NOMO-1 treated with dmso at 0.1 percent for 144 hours (cell line): Measurements from ENCODE around the gene THADA.
"Not testable (repeated sequence)": the region's sequence is repeated elsewhere in the genome, so short reads cannot be mapped to it uniquely, and the experiment has no call there.

Experiments
- DNase-seq: peaks from one replicate; lab custom pipeline; 2025; ENCODE audit not compliant: unreplicated experiment; lab: John Stamatoyannopoulos, UW

The THADA gene

GRCh38 chr2:43605079-43605655 is 9.3 kb upstream of the THADA start:
- DNase-seq = no peak

- DNase-seq = no peak
These were observed 8.8 kb upstream of the THADA start for GRCh38 chr2:43604674-43605073.

DNA sequence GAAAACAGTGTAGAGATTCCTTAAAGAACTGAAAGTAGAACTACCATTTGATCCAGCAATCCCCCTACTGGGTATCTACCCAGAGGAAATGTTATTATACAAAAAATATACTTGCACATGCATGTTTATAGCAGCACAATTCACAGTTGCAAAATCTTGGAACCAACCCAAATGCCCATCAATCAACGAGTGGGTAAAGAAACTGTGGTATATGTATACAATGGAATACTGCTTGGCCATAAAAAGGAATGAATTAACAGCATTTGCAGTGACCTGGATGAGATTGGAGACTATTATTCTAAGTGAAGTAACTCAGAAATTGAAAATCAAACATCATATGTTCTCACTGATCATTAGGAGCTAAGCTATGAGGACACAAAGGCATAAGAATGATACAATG is 4.8 kb upstream of the THADA start:
- not testable (repeated sequence) for DNase-seq

GRCh38 chr2:43594875-43595274 is 963 bp downstream of the THADA start:
- no peak for DNase-seq

- DNase-seq = no peak
These were observed 2.6 kb downstream of the THADA start for GRCh38 chr2:43593254-43593653.

GRCh38 chr2:43592443-43592842 is 3.4 kb downstream of the THADA start:
- no peak for DNase-seq

DNA sequence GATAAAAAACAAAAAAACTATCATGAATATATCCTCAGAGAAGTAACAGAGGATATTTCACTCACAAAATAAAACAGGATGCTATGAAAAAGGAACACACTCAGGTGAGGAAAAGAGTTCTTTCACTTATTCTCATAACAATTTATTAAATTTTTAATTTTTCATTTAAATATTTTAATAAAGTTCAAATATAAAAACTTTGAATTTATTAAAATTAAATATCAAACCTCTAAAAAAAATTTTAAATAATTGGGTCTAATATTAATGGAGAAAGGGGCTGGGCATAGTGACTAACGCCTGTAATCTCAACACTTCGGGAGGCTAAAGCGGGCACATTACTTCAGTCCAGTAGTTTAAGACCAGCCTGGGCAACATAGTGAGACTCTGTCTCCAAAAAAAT is 10.1 kb downstream of the THADA start:
- DNase-seq = no peak

GRCh38 chr2:43579275-43579981 is 16.4 kb downstream of the THADA start:
- no peak for DNase-seq

DNA sequence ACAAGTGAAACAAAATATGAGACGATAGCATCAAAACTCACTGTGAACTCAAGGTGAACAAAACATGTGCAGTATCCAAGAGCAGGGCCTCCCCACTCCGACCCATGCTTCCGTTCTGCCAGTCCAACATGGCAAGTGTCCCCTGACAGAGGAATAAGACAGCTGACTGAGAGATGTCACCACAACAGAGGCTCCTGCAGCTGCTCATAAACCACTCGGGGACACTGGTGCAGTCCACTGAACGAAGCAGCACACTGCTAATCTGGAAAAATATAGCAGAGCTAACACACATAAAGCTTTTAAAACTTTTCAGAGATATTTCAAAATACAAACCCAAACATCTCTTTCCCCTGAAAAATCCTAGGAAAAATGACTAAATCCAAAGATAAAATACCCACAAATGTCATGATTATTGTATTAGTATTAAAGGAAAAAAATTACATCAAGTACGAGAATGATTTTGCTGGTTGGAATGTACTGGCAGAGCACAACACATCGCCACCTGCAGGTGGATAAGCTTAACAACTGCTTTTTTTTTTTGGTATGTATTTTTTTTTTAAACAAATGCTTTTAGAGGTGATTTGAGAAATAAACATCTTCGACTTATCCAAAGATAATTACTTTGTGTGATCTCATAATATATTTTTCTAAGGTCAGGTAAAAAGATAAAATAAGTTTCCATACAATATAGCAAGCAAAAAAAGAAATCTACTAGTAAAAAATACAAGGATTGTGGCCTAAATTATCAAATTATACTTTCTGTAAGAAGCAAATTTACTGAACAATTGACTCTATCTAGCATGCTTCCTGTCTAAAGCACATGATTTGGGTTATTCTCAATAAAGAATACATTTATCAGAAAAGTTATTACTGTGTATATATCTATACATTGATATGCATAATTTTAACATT is 18.6 kb downstream of the THADA start:
- DNase-seq = no peak

DNA sequence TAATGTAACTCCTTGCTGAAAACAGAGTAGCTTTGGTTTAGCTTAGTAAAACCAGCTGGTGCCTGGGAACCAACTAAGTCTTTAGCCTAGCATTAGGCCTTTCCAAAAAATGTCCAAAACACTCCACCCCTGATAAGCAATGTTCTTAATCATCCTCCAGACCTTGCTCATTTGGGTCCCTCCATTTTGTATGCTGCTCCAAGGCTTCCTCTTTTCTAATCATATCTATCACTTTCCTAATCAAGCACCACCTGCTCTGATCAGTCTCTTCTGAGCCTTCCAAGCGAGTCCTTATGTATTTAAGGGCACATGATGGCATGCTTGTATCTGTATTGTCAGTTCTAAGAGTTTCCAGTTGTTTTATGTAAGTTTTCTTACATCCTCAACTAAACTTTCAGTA is 23.6 kb downstream of the THADA start:
- DNase-seq = no peak

DNA sequence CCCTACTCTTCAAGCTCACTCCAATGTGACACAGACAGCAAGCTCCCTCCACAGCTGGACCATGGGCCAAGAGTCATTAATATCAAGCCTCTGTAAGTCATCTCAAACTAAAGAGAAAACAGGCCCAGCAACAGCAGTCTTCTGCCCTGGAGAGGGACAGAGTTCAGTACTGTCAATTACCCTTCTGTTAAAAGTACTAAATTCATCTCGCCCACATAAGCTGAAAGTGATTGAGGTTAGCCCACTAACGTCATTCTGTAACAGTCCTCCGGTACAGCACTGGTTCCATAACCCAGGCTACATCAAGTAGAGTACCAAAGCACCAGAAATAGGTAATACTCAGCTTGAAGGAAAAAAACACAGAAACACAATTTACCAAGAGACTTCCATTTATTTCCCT is 25.9 kb downstream of the THADA start:
- DNase-seq = no peak

- DNase-seq = no peak
These were observed 27.6 kb downstream of the THADA start for GRCh38 chr2:43568228-43568627.

DNA sequence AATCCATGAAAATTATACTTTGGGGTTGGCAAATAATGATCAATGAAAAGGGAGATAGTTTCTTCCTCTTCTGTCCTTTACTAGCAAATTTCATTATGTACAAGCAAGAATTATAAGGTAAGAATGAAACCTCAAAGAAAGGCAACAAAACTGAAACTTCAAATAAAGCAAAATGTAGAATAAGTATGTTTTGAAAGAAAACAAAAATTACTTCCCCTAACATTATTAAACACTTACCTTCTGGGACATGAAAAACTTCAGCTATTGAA is 29.4 kb downstream of the THADA start:
- no peak for DNase-seq

DNA sequence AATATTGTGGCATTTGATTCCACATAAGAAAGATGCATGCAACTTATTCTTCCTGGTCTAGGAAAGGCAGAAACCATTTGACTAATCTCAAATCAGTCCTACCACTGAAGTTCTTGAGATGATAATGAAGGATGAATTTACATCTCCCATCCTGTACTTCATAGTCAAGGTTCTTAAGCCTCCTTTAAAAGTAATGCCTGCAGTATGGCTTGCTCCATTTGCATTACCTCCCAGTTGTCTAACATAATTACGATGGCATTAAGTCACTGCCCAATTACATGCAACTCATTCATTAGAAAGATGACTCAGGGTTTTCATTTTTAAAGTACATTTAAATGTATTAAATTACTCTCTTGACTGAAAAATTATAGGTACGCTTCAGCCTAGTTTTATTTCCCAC is 32.2 kb downstream of the THADA start:
- DNase-seq = no peak

DNA sequence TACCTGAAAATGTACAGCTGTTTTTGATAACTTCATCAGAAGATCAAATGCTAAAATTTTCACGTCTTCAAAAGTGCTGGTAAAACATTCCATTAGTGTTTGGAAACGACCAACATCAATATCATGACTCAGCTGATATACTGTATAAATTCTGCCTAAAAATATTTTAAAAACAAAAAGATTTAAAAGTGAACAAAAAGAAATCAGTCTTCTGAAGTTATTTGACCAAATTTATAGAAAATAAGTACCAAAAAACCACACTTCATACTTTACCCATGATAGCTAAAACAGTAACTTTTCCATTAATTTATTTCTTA is 35.6 kb downstream of the THADA start:
- no peak for DNase-seq

GRCh38 chr2:43559391-43560230 is 36.2 kb downstream of the THADA start:
- no peak for DNase-seq

GRCh38 chr2:43557196-43557595 is 38.6 kb downstream of the THADA start:
- no peak for DNase-seq

DNA sequence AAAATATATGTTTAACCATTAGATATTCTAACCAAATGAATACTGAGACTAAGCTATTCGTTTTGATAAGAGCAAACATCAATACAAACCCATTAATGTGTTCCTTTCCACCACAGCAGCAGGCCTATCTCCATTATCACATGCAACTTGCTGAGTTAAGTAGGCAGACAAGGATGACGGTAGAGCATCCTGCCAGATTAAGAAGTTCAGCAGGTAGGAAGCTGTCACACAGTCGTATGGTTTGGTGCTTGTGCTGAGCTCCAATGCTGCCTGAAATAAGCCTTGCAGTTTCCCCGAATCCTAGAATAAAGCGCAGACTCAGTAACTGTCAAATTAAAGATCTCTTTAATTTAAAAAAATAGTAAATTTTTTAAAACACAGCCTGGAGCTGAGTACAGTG is 39.6 kb downstream of the THADA start:
- DNase-seq = no peak

DNA sequence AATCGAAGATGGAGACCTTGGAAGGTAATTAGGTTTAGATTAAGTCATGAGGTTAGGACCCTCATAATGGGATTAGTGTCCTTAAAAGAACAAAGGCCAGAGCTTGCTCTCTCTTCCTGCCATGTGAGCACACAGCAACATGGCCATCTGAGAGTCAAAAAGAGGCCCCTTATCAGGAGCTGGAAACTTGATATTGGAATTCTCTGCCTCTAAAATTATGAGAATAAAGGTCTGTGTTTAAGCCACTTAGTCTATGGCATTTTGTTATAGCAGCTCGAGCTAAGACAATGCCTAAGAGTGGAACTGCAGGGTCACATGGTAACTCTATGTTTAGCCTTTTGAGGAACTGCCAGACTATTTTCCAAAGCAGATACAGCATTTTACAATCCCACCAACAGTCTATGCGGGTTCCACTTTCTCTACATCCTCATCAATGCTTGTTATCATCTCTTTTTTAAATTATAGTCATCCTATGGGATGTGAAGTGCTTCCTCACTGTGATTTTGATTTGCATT is 42.4 kb downstream of the THADA start:
- no peak for DNase-seq

- DNase-seq = no peak
These were observed 43.8 kb downstream of the THADA start for GRCh38 chr2:43551990-43552389.

DNA sequence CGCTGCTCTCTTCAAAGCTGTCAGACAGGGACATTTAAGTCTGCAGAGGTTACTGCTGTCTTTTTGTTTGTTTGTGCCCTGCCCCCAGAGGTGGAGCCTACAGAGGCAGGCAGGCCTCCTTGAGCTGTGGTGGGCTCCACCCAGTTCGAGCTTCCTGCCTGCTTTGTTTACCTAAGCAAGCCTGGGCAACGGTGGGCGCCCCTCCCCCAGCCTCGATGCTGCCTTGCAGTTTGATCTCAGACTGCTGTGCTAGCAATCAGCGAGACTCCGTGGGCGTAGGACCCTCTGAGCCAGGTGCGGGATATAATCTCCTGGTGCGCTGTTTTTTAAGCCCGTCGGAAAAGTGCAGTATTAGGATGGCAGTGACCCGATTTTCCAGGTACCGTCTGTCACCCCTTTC is 47.5 kb downstream of the THADA start:
- not testable (repeated sequence) for DNase-seq
